ENCODE data around the gene ATG10.

- TF ChIP-seq CTCF (IDR thresholded peaks at IDR 0.05; ENCODE audit: control extremely low read depth in 1 of 3, insufficient read depth in 1 of 3, low read depth in 1 of 3, low read length in 3 of 3) (no peak), MAFK (IDR thresholded peaks at IDR 0.05; ENCODE audit: low read depth, low read length) (no peak), POLR2AphosphoS5 (IDR thresholded peaks at IDR 0.05; ENCODE audit: low read depth, low read length) (no peak), SAP30 (IDR thresholded peaks at IDR 0.05; ENCODE audit: insufficient read depth, insufficient replicate concordance, low read length) (no peak), CHD2 (IDR thresholded peaks at IDR 0.05; ENCODE audit: low read length) (no peak), CEBPB (IDR thresholded peaks at IDR 0.05; ENCODE audit: low read depth, low read length) (no peak)
- TF ChIP-seq, protein P1, sequence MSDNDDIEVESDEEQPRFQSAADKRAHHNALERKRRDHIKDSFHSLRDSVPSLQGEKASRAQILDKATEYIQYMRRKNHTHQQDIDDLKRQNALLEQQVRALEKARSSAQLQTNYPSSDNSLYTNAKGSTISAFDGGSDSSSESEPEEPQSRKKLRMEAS (IDR thresholded peaks at IDR 0.05) = no peak
Observed at GRCh38 chr5:81989204-81989603, 17.4 kb downstream of the ATG10 start.

Data from H1 (cell line).